K562 (cell line): ENCODE results near the gene DHDH. TPM values are rescaled to one million over a fixed set of nuclear protein-coding genes. Genes with fewer than 3 reads are reported as not detected.
A peak's percentile ranks its signal among the peaks of the same experiment; 100 is the strongest.

ENCODE experiments used
- CLOCK ChIP-seq: fragments of 250-450 bp; sonication (Bioruptor Pico); IDR thresholded peaks from 2 replicates; pipeline ENCODE4 v1.4.0; 2020; ENCODE audit warnings: mild to moderate bottlenecking, moderate library complexity, borderline replicate concordance
- ETS2 ChIP-seq: IDR thresholded peaks from 2 replicates; pipeline ENCODE4 v1.6.1; 2016; ENCODE audit warnings: borderline replicate concordance, missing genetic modification characterization, mild to moderate bottlenecking, moderate library complexity, missing compliant biosample characterization; ENCODE audit not compliant: poor library complexity, severe bottlenecking
- GATAD2A ChIP-seq: fragments of 450-650 bp; IDR thresholded peaks from 2 replicates; pipeline ENCODE4 v1.6.1; 2017
- KDM1A ChIP-seq, 2 experiments: fragments of 450-650 bp; IDR thresholded peaks; 2 replicates each; pipeline ENCODE4 v1.6.1; 2016; ENCODE audit warnings: mild to moderate bottlenecking in 2 of 2
- LARP7 ChIP-seq: fragments of 450-650 bp; IDR thresholded peaks from 2 replicates; pipeline ENCODE4 v1.6.1; 2016
- MAFK ChIP-seq: IDR thresholded peaks from 2 replicates; pipeline ENCODE4 v1.6.1; 2011; ENCODE audit warnings: low read length, improper control_type of control experiment
- MTA1 ChIP-seq: fragments of 450-650 bp; IDR thresholded peaks from 2 replicates; pipeline ENCODE4 v1.6.1; 2017; ENCODE audit warnings: borderline replicate concordance
- POLR2B ChIP-seq: fragments of 450-650 bp; IDR thresholded peaks from 2 replicates; pipeline ENCODE4 v1.6.1; 2018; ENCODE audit warnings: low read depth; ENCODE audit not compliant: partially characterized antibody
- SMARCA5 ChIP-seq: fragments of 450-650 bp; IDR thresholded peaks from 2 replicates; pipeline ENCODE4 v1.6.1; 2016
- SMARCC2 ChIP-seq: fragments of 450-650 bp; IDR thresholded peaks from 2 replicates; pipeline ENCODE4 v1.6.1; 2017; ENCODE audit warnings: antibody characterized with exemption, moderate library complexity, mild to moderate bottlenecking, low read depth
- SRSF3 ChIP-seq: fragments of 200-400 bp; formaldehyde crosslinking; IDR thresholded peaks from 2 replicates; pipeline ENCODE4 v1.6.1; 2016; ENCODE audit warnings: mild to moderate bottlenecking, low read length, moderate library complexity; ENCODE audit not compliant: insufficient read depth
- polyA plus RNA-seq, 8 experiments: library from polyadenylated mRNA; depleted of rRNA in 4 of 8; stranded (reverse) in 5 of 8; unstranded in 3 of 8; fragments of >200 nt; fragmentation: Nextera tagmentation in 2 of 8; fragmentation: Illumina TruSeq in 1 of 8; extraction: Ambion mirVana in 2 of 8; extraction: Trizol in 1 of 8; gene quantifications; 2 replicates each; pipeline versions ENCODE4 v1.2.1 to v1.2.3, GENCODE V29; 2011 to 2014; ENCODE audit warnings: inconsistent platforms in 1 of 8, missing spikeins in 1 of 8
- total RNA-seq, 7 experiments: library from RNA; depleted of rRNA in 6 of 7; stranded (reverse); fragments of >200 nt in 6 of 7; fragmentation: Illumina TruSeq in 2 of 7; extraction: Trizol in 2 of 7; gene quantifications; 2 replicates each; pipeline versions ENCODE4 v1.2.1 to v1.2.3, GENCODE V29; 2011 to 2021; ENCODE audit warnings: low replicate concordance in 1 of 7
- TF ChIP-seq, protein P1 (sequence below), 2 experiments: fragments of 450-650 bp; IDR thresholded peaks; 2 replicates each; pipeline ENCODE4 v1.6.1; 2018; ENCODE audit warnings: mild to moderate bottlenecking in 2 of 2, low read depth in 1 of 2; ENCODE audit not compliant: partially characterized antibody in 2 of 2

Gene DHDH
- total and polyA plus RNA-seq, 9 of the 15 experiments (the other 6 are each of a cell fraction or from before 2014, with no cell fraction given) = 0.37 to 1.9 (median 0.87) TPM

DNA sequence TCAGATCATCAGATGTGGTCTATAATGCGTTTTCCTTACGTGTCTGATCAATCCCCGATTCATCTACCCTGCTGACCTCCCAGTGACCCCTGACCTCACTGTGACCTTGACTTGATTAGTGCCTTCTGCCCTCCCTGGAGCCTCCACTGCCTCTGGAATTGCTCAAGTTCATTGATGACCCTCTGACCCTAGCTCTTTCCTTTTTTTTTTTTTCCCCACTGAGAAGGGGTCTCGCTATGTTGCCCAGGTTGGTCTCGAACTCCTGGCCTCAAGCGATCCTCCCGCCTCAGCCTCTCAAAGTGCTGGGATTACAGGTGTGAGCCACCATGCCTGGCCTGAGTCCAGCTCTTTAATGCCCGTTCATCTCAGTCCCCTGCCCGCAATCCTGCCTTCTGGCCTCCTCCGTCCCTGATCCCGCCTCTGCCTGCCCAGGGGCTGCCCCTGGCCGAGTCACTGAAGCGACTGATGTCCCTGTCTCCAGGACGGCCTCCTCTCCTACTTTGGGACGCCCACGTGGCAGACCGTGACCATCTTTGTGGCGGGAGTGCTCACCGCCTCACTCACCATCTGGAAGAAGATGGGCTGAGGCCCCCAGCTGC lies 27.7 kb downstream of the DHDH start (continued):
- TF ChIP-seq CLOCK (CRISPR knock-in tag) = no peak
- TF ChIP-seq SMARCC2 = no peak
- TF ChIP-seq, protein P1, sequence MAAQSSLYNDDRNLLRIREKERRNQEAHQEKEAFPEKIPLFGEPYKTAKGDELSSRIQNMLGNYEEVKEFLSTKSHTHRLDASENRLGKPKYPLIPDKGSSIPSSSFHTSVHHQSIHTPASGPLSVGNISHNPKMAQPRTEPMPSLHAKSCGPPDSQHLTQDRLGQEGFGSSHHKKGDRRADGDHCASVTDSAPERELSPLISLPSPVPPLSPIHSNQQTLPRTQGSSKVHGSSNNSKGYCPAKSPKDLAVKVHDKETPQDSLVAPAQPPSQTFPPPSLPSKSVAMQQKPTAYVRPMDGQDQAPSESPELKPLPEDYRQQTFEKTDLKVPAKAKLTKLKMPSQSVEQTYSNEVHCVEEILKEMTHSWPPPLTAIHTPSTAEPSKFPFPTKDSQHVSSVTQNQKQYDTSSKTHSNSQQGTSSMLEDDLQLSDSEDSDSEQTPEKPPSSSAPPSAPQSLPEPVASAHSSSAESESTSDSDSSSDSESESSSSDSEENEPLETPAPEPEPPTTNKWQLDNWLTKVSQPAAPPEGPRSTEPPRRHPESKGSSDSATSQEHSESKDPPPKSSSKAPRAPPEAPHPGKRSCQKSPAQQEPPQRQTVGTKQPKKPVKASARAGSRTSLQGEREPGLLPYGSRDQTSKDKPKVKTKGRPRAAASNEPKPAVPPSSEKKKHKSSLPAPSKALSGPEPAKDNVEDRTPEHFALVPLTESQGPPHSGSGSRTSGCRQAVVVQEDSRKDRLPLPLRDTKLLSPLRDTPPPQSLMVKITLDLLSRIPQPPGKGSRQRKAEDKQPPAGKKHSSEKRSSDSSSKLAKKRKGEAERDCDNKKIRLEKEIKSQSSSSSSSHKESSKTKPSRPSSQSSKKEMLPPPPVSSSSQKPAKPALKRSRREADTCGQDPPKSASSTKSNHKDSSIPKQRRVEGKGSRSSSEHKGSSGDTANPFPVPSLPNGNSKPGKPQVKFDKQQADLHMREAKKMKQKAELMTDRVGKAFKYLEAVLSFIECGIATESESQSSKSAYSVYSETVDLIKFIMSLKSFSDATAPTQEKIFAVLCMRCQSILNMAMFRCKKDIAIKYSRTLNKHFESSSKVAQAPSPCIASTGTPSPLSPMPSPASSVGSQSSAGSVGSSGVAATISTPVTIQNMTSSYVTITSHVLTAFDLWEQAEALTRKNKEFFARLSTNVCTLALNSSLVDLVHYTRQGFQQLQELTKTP (IDR thresholded peaks at IDR 0.05; ENCODE audit: low read depth in 1 of 2, partially characterized antibody in 2 of 2) = no peak
- no peak for TF ChIP-seq MAFK
- no peak for TF ChIP-seq MTA1
- peak; percentile 19 to 50; a peak in 1 of 4 replicates for TF ChIP-seq KDM1A (IDR thresholded peaks at IDR 0.05)
- peak; percentile 26; the same call in 1 of the 2 replicates for TF ChIP-seq SMARCA5
- TF ChIP-seq SRSF3 = no peak
- no peak for TF ChIP-seq POLR2B
- 0 out of 2 replicates have a peak, but pooled peaks have one; percentile 26 for TF ChIP-seq LARP7
- TF ChIP-seq GATAD2A = no peak
- no peak for TF ChIP-seq ETS2
